GM19463 (cell line): Measurements from ENCODE around the gene KIRREL1.

ENCODE experiments used
- ATAC-seq: cut with Tn5 transposase; IDR thresholded peaks from one replicate; pipeline ENCODE4 v1.9.1; 2021; ENCODE audit warnings: mild to moderate bottlenecking, moderate library complexity; ENCODE audit not compliant: unreplicated experiment

Gene KIRREL1

DNA sequence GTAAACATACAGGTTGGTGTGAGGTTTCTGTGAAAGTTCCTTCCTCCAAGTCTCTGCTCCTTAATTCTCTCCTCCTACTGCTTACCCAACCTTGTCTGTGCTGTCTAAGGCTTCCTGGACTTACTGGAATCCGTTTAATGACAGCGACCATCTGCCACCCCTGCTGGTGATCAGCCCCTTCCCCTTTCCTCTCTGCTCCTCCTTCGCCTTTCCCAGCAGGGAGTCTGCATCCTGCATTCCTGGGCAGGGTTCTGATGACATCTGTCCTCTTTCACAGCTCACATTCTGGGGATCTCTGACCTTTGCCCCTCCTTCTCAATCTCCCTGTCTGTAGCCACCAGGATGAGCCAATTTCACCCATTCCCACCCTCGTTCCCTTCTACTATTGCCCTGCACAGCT lies 66.5 kb downstream of the KIRREL1 start:
- ATAC-seq: no peak

- no peak for ATAC-seq
Observed at GRCh38 chr1:158062174-158062573, 68.7 kb downstream of the KIRREL1 start.

GRCh38 chr1:158067662-158068061 lies 74.2 kb downstream of the KIRREL1 start:
- no peak for ATAC-seq

DNA sequence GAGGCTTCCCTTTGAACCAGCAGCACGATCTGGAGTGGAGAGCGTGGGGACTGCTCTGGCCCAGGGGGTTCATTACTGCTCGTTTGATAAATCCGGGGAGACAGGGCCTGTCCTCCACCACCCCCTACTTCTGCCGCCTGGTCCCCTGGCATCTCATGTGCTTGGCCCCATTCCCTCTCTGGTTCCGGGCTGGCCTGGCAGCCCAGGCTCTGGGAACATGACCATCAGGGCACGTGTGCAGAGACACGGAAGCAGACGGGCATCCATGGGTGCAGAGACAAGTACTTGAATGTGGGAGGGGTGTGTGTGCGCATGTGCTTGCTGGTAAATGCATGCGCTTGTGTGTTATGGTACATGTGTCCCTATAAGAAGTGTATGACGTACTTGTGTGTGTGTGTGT lies 75.5 kb downstream of the KIRREL1 start:
- ATAC-seq: no peak

GRCh38 chr1:158071138-158071537 lies 77.7 kb downstream of the KIRREL1 start:
- no peak for ATAC-seq

DNA sequence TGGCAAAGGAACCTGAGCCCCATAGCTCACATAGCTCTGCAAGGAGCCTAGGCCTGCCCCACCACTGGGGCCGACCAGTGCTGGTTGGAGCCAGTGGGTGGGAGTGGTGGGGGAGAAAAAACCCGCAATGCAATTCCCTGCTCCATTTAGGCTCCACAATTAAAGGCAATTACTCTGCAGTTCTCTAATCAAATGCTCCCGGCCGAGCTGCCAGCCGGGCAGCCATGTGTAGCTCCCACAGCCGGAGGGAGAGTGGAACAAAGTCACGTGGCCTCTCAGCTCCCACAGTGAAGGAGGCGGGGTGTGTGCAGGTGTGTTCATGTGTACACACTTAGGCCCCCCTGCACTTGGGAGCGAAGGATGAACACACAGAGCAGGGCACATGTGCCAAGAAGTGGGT lies 81.6 kb downstream of the KIRREL1 start:
- ATAC-seq: no peak

- no peak for ATAC-seq
Observed at GRCh38 chr1:158076441-158076840, 83.0 kb downstream of the KIRREL1 start.

DNA sequence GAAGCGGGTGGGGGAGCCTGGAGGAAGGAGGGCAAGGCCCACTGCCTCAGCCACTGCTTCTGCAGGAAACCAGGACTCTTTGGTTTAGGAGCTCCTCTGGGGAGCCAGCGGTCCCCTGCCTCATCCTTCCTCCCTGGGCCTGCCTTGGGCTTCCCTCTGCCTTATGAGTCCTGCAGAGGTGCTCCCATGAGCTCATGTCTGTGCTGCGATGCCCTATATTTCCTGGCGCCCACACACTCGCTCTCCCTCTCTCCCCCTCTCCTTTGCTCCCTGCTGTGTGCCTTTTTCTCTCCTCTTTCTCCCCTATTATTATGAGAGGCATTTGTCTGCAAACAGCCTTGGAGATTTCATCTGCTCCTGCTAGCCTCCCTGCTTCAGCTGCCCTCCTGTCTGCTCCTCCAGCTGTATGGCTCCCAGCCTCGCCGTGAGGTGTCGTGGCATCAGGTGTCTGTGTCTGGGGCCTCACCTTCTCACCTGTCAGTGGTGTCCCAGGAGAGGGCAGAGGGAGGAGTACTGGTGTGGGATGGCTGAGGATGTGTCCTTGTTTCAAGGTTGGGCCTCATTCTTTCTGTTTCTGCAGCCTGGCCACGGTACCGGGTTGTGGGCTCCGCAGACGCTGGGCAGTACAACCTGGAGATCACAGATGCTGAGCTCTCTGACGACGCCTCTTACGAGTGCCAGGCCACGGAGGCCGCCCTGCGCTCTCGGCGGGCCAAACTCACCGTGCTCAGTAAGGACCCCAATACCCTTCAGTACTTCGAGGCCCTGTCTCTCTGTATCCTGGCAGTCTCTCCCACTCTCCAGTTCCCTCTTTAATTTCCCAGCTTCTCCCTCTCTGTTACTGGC lies 84.2 kb downstream of the KIRREL1 start:
- ATAC-seq: no peak

GRCh38 chr1:158078569-158079080 lies 85.2 kb downstream of the KIRREL1 start:
- ATAC-seq: no peak

GRCh38 chr1:158080066-158080465 lies 86.6 kb downstream of the KIRREL1 start:
- no peak for ATAC-seq

- no peak for ATAC-seq
Observed at GRCh38 chr1:158084336-158084735, 90.9 kb downstream of the KIRREL1 start.

DNA sequence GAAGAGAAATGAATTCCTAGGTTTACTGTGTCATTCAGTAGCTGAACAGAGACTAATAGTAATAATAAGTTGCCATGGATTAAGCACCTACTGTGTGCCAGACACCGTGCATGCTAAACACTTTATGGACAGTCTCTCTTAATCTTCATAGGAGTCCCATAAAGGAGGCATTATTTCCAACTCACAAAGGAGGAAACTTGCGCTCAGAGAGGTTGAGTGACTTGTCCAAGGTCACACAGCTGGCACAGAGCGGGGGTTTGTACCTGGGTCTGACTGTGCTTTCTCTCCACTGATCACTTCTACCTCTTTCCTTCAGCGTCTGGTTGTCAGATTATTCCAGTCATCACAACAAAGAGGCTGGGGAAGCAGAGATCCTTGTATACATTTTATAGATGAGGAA lies 91.3 kb downstream of the KIRREL1 start:
- ATAC-seq: no peak

GRCh38 chr1:158087320-158087927 lies 94.0 kb downstream of the KIRREL1 start:
- peak; percentile 77 for ATAC-seq

GRCh38 chr1:158089476-158089875 lies 96.0 kb downstream of the KIRREL1 start:
- ATAC-seq: no peak

GRCh38 chr1:158089925-158090637 lies 96.6 kb downstream of the KIRREL1 start:
- no peak for ATAC-seq

- ATAC-seq: no peak
Observed at GRCh38 chr1:158093376-158093775, 99.9 kb downstream of the KIRREL1 start.

DNA sequence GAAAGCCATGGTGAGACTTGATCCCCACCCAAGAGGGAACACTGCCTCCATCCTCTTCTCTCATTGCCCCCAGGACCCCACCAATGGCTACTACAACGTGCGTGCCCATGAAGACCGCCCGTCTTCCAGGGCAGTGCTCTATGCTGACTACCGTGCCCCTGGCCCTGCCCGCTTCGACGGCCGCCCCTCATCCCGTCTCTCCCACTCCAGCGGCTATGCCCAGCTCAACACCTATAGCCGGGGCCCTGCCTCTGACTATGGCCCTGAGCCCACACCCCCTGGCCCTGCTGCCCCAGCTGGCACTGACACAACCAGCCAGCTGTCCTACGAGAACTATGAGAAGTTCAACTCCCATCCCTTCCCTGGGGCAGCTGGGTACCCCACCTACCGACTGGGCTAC lies 101.1 kb downstream of the KIRREL1 start:
- no peak for ATAC-seq

DNA sequence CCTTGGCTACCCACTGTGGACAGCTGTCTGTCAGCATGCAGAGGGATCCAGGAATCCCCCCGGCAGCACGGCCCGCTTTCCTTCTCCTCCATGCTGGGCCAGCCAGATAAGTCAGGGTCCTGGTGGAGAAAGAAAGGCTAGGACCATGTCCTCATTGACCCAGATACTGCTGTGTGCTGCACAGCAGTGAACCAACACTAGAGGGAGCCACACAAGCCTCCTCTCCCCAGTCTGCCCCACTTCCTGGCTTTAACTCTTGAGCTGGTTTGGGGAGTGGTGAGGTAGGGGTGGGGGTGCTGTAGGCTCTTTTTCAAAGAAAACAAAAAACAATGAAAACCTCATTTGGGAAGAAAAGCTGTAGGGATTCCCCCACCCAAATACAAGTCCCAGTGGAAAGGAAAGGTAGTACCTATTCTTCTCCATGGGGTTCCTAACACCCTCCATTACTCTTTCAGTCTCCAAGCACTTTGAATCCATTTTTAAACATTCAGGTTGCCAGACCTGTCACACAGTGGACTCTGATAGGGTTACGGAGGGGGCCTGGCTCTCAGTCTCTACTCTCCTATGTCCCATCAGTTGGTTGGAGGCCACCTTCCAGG lies 102.4 kb downstream of the KIRREL1 start:
- no peak for ATAC-seq

GRCh38 chr1:158098256-158098655 lies 104.8 kb downstream of the KIRREL1 start:
- ATAC-seq: no peak

GRCh38 chr1:158099185-158099584 lies 105.7 kb downstream of the KIRREL1 start:
- no peak for ATAC-seq

DNA sequence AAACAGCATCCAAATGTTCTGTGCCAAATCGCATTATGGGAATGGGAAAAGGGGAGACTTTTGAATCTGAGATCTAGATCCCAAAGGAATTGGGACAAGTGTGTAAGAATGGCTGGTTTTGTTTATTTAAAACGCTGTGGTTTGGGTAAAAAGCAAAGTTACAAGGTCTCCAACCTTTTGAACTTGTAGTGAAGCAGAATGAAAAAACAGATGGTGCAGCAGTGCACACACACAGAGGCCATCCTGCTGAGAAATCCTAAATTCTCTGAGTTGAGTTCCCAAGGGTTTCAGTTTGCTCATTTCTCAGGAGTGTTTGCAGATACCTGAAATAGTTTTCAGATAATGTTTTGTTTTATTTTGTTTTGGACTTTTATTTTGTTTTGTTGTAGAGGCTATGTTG lies 107.1 kb downstream of the KIRREL1 start:
- ATAC-seq: no peak
